ENCODE results near the gene ZBTB20. TPM values are rescaled to one million over a fixed set of nuclear protein-coding genes. Genes with fewer than 3 reads are reported as not detected.

ZBTB20 gene
- total RNA-seq, 2 experiments from 2014 or later = 5.1 to 5.3 TPM

- ChIA-PET POLR2A (interaction anchor here (1.1 kb wide), 1 partner anchor 103 kb away, joined by 5 read pairs; no protein-coding TSS in a partner anchor), CTCF (interaction anchor here (1.0 to 1.4 kb wide), 7 partner anchors 11 to 773 kb away, joined by 3 to 5 read pairs (median 3); no protein-coding TSS in a partner anchor)
- Mint-ChIP-seq H3K27ac (no peak overlapping the region), H3K9me3 (no peaks in the 10 kb centered on the region), H3K36me3 (ENCODE audit: low read depth) (no peaks in the 10 kb centered on the region), H3K4me1 (ENCODE audit: low read depth) (peaks cover 3% of the 10 kb centered on the region), H3K27me3 (no peaks in the 10 kb centered on the region), H3K4me3 (no peak overlapping the region)
- intact Hi-C loops (cut with micrococcal nuclease) = no loop called here
- ATAC-seq = no peak
- TF ChIP-seq CTCF (IDR thresholded peaks at IDR 0.05) = no peak
- DNase-seq = no peak
These were observed 104.7 kb downstream of the ZBTB20 start for GRCh38 chr3:115042351-115042750.

GRCh38 chr3:115040673-115041286 lies 106.3 kb downstream of the ZBTB20 start:
- ChIA-PET POLR2A (no interaction called here), CTCF (interaction anchor here (0.8 to 2.0 kb wide), 8 partner anchors 10 to 208 kb away, joined by 3 to 8 read pairs (median 4); no protein-coding TSS in a partner anchor)
- no peak for ATAC-seq
- H3K4me3 Mint-ChIP-seq = no peak overlapping the region
- peak; percentile 67 for DNase-seq
- peak; percentile 80 for TF ChIP-seq CTCF (IDR thresholded peaks at IDR 0.05)
- no peak overlapping the region for H3K27ac Mint-ChIP-seq
- peaks cover 2% of the 10 kb centered on the region for H3K36me3 Mint-ChIP-seq (ENCODE audit: low read depth)
- intact Hi-C loops (cut with micrococcal nuclease) = no loop called here
- H3K27me3 Mint-ChIP-seq = no peaks in the 10 kb centered on the region
- H3K9me3 Mint-ChIP-seq = no peaks in the 10 kb centered on the region
- H3K4me1 Mint-ChIP-seq (ENCODE audit: low read depth) = peaks cover 3% of the 10 kb centered on the region

- Mint-ChIP-seq H3K9me3 (peaks cover 4% of the 10 kb centered on the region), H3K4me3 (no peak overlapping the region), H3K27ac (no peak overlapping the region), H3K4me1 (ENCODE audit: low read depth) (peaks cover 3% of the 10 kb centered on the region), H3K27me3 (no peaks in the 10 kb centered on the region), H3K36me3 (ENCODE audit: low read depth) (peaks cover 2% of the 10 kb centered on the region)
- CTCF ChIA-PET = interaction anchor here (0.8 to 2.0 kb wide), 8 partner anchors 9 to 208 kb away, joined by 3 to 8 read pairs (median 4); no protein-coding TSS in a partner anchor
- DNase-seq (no peak), ATAC-seq (no peak)
- intact Hi-C loops (cut with micrococcal nuclease) = no loop called here
- POLR2A ChIA-PET = no interaction called here
- TF ChIP-seq CTCF (IDR thresholded peaks at IDR 0.05) = no peak
These were observed 106.8 kb downstream of the ZBTB20 start for GRCh38 chr3:115040246-115040645.

- TF ChIP-seq CTCF (IDR thresholded peaks at IDR 0.05) = no peak
- ATAC-seq = no peak
- Mint-ChIP-seq H3K27me3 (no peaks in the 10 kb centered on the region), H3K27ac (no peak overlapping the region), H3K4me3 (no peak overlapping the region), H3K4me1 (ENCODE audit: low read depth) (peaks cover 7% of the 10 kb centered on the region), H3K9me3 (peaks cover 7% of the 10 kb centered on the region), H3K36me3 (ENCODE audit: low read depth) (peaks cover 6% of the 10 kb centered on the region)
- DNase-seq = no peak
- intact Hi-C loops (cut with micrococcal nuclease) = no loop called here
- ChIA-PET CTCF (interaction anchor here (0.9 to 2.0 kb wide), 4 partner anchors 12 to 130 kb away, joined by 3 to 8 read pairs (median 6); no protein-coding TSS in a partner anchor), POLR2A (no interaction called here)
These were observed 108.3 kb downstream of the ZBTB20 start for GRCh38 chr3:115038817-115039216.

GRCh38 chr3:115022835-115023398 lies 124.2 kb downstream of the ZBTB20 start:
- ChIA-PET CTCF (no interaction called here), POLR2A (no interaction called here)
- TF ChIP-seq CTCF (IDR thresholded peaks at IDR 0.05) = no peak
- Mint-ChIP-seq H3K27ac (no peak overlapping the region), H3K4me1 (ENCODE audit: low read depth) (no peaks in the 10 kb centered on the region), H3K4me3 (no peak overlapping the region), H3K9me3 (no peaks in the 10 kb centered on the region), H3K36me3 (ENCODE audit: low read depth) (peaks cover 6% of the 10 kb centered on the region), H3K27me3 (no peaks in the 10 kb centered on the region)
- DNase-seq (no peak), ATAC-seq (no peak)
- intact Hi-C loops (cut with micrococcal nuclease) = no loop called here

Data from activated CD8-positive, alpha-beta T cell treated with anti-CD3 and anti-CD28 coated beads for 36 hours (primary cell).